Esophagus (tissue), 2 donors: ENCODE measurements around the gene ANTXR2. TPM values are rescaled to one million over a fixed set of nuclear protein-coding genes. Genes with fewer than 3 reads are reported as not detected.
A peak's percentile ranks its signal among the peaks of the same experiment; 100 is the strongest.

Source experiments
- H3K27ac ChIP-seq, 2 donors: one replicate each; pipeline ENCODE4 v1.5.1; 2013; ENCODE audit warnings: low read depth in 2 of 2, mild to moderate bottlenecking in 2 of 2, inconsistent platforms in 1 of 2, low read length in 1 of 2, moderate library complexity in 1 of 2
- H3K27me3 ChIP-seq, 2 donors: one replicate each; pipeline ENCODE4 v1.6.1; 2013; ENCODE audit warnings: low read length in 2 of 2, control low read depth in 1 of 2, mild to moderate bottlenecking in 1 of 2; ENCODE audit not compliant: insufficient read depth in 2 of 2, control insufficient read depth in 1 of 2
- H3K36me3 ChIP-seq, 2 donors: one replicate each; pipeline ENCODE4 v1.6.1; 2013; ENCODE audit warnings: low read length in 1 of 2; ENCODE audit not compliant: control insufficient read depth in 2 of 2, insufficient read depth in 2 of 2
- H3K4me1 ChIP-seq, 2 donors: one replicate each; pipeline ENCODE4 v1.6.1; 2013; ENCODE audit warnings: low read length in 1 of 2; ENCODE audit not compliant: control insufficient read depth in 2 of 2, insufficient read depth in 2 of 2
- H3K4me3 ChIP-seq, 2 donors: one replicate each; pipeline ENCODE4 v1.5.1; 2013; ENCODE audit warnings: low read length in 2 of 2, mild to moderate bottlenecking in 2 of 2, low read depth in 1 of 2, moderate library complexity in 1 of 2
- H3K9me3 ChIP-seq, 2 donors: one replicate each; pipeline ENCODE4 v1.6.1; 2013; ENCODE audit warnings: mild to moderate bottlenecking in 2 of 2, low read depth in 1 of 2, low read length in 1 of 2, moderate library complexity in 1 of 2; ENCODE audit not compliant: control insufficient read depth in 2 of 2, insufficient read depth in 1 of 2
- WGBS, 2 donors: extraction: QIAGEN DNeasy Blood & Tissue Kit; methylation state at CpG; one replicate each; pipeline ENCODE4 v1.1.7; 2013; 5-methylcytosine and 5-hydroxymethylcytosine counted together
- polyA plus RNA-seq, 2 donors: library from polyadenylated mRNA; stranded (reverse); fragments of 200-250 nt; gene quantifications; one replicate each; pipeline ENCODE4 v1.2.3, GENCODE V29; 2013
- donor health status: healthy with polysubstance abuse.
- donor health status: Bipolar disorder and iron deficiency.

ANTXR2 gene
- polyA plus RNA-seq, 2 donors, result 4.0 to 9.6 TPM

- H3K9me3 ChIP-seq, result no peaks in the 10 kb centered on the region
- H3K27me3 ChIP-seq, result no peaks in the 10 kb centered on the region
- no peak overlapping the region for H3K27ac ChIP-seq
- 64 to 67% methylated on average over 2 of the region's 2 CpGs for WGBS, 2 donors
- no peaks in the 10 kb centered on the region for H3K36me3 ChIP-seq
- no peak overlapping the region for H3K4me3 ChIP-seq
- H3K4me1 ChIP-seq, result no peaks in the 10 kb centered on the region
These were observed 35.9 kb downstream of the ANTXR2 start for GRCh38 chr4:80036949-80037685.

- H3K4me1 ChIP-seq, result no peaks in the 10 kb centered on the region
- no peaks in the 10 kb centered on the region for H3K36me3 ChIP-seq
- WGBS, 2 donors, result 85 to 90% methylated on average over 7 of the region's 7 CpGs
- no peaks in the 10 kb centered on the region for H3K9me3 ChIP-seq
- H3K4me3 ChIP-seq, result no peak overlapping the region
- H3K27ac ChIP-seq, result peak overlapping the region; percentile 59 to 65
- no peaks in the 10 kb centered on the region for H3K27me3 ChIP-seq
These were observed 36.7 kb downstream of the ANTXR2 start for GRCh38 chr4:80036306-80036705.

GRCh38 chr4:80035336-80035735 is 37.7 kb downstream of the ANTXR2 start:
- H3K27ac ChIP-seq, result no peak overlapping the region
- WGBS, 2 donors, result 60 to 71% methylated on average over 2 of the region's 2 CpGs
- no peaks in the 10 kb centered on the region for H3K4me1 ChIP-seq
- H3K4me3 ChIP-seq, result no peak overlapping the region
- H3K27me3 ChIP-seq, result no peaks in the 10 kb centered on the region
- H3K36me3 ChIP-seq, result no peaks in the 10 kb centered on the region
- no peaks in the 10 kb centered on the region for H3K9me3 ChIP-seq

GRCh38 chr4:80033581-80033980 is 39.4 kb downstream of the ANTXR2 start:
- Histone ChIP-seq H3K9me3 (no peaks in the 10 kb centered on the region), H3K36me3 (no peaks in the 10 kb centered on the region), H3K4me3 (no peak overlapping the region), H3K27ac (no peak overlapping the region), H3K27me3 (no peaks in the 10 kb centered on the region), H3K4me1 (no peaks in the 10 kb centered on the region)

GRCh38 chr4:80029364-80029763 is 43.7 kb downstream of the ANTXR2 start:
- Histone ChIP-seq H3K4me1 (no peaks in the 10 kb centered on the region), H3K4me3 (no peak overlapping the region), H3K36me3 (no peaks in the 10 kb centered on the region), H3K9me3 (no peaks in the 10 kb centered on the region), H3K27me3 (no peaks in the 10 kb centered on the region), H3K27ac (no peak overlapping the region)
- 42 to 62% methylated on average over 2 of the region's 2 CpGs for WGBS, 2 donors

GRCh38 chr4:80027611-80028010 is 45.4 kb downstream of the ANTXR2 start:
- no peak overlapping the region for H3K27ac ChIP-seq
- no peaks in the 10 kb centered on the region for H3K36me3 ChIP-seq
- H3K9me3 ChIP-seq, result no peaks in the 10 kb centered on the region
- no peaks in the 10 kb centered on the region for H3K4me1 ChIP-seq
- no peak overlapping the region for H3K4me3 ChIP-seq
- no peaks in the 10 kb centered on the region for H3K27me3 ChIP-seq
- 60 to 62% methylated on average over 2 of the region's 2 CpGs for WGBS, 2 donors

- Histone ChIP-seq H3K27me3 (no peaks in the 10 kb centered on the region), H3K36me3 (no peaks in the 10 kb centered on the region), H3K27ac (no peak overlapping the region), H3K4me3 (no peak overlapping the region), H3K9me3 (no peaks in the 10 kb centered on the region), H3K4me1 (no peaks in the 10 kb centered on the region)
- 88 to 92% methylated on average over 4 of the region's 4 CpGs for WGBS, 2 donors
These were observed 46.9 kb downstream of the ANTXR2 start for GRCh38 chr4:80026100-80026499.

GRCh38 chr4:80024335-80024734 is 48.7 kb downstream of the ANTXR2 start:
- WGBS, 2 donors, result 96% methylated on average over 1 of the region's 1 CpG
- H3K27ac ChIP-seq, result no peak overlapping the region
- no peaks in the 10 kb centered on the region for H3K9me3 ChIP-seq
- no peak overlapping the region for H3K4me3 ChIP-seq
- no peaks in the 10 kb centered on the region for H3K4me1 ChIP-seq
- H3K36me3 ChIP-seq, result no peaks in the 10 kb centered on the region
- H3K27me3 ChIP-seq, result no peaks in the 10 kb centered on the region

- H3K9me3 ChIP-seq, result no peaks in the 10 kb centered on the region
- H3K27me3 ChIP-seq, result no peaks in the 10 kb centered on the region
- H3K4me3 ChIP-seq, result no peak overlapping the region
- 91 to 92% methylated on average over 3 of the region's 3 CpGs for WGBS, 2 donors
- H3K36me3 ChIP-seq, result no peaks in the 10 kb centered on the region
- H3K27ac ChIP-seq, result no peak overlapping the region
- no peaks in the 10 kb centered on the region for H3K4me1 ChIP-seq
These were observed 50.7 kb downstream of the ANTXR2 start for GRCh38 chr4:80022282-80022681.

- WGBS, 2 donors, result 80 to 82% methylated on average over 2 of the region's 2 CpGs
- no peaks in the 10 kb centered on the region for H3K4me1 ChIP-seq
- H3K36me3 ChIP-seq, result no peaks in the 10 kb centered on the region
- no peak overlapping the region for H3K4me3 ChIP-seq
- no peaks in the 10 kb centered on the region for H3K27me3 ChIP-seq
- no peaks in the 10 kb centered on the region for H3K9me3 ChIP-seq
- H3K27ac ChIP-seq, result peak overlapping the region in 1 of 2 donors; percentile 6
These were observed 55.7 kb downstream of the ANTXR2 start for GRCh38 chr4:80017125-80017854.
